ENCODE measurements around the gene SLC10A3. TPM values are rescaled to one million over a fixed set of nuclear protein-coding genes. Genes with fewer than 3 reads are reported as not detected.
A peak's percentile ranks its signal among the peaks of the same experiment; 100 is the strongest.
"Not testable (repeated sequence)": the region's sequence is repeated elsewhere in the genome, so short reads cannot be mapped to it uniquely, and the experiment has no call there.

Gene SLC10A3
- total RNA-seq, 2 donors from 2014 or later = 26.7 to 55.5 TPM

GRCh38 chrX:154502098-154502497, 11.7 kb upstream of the SLC10A3 start:
- H3K27me3 ChIP-seq (replicated peaks; ENCODE audit: insufficient read depth) = no peaks in the 10 kb centered on the region
- ATAC-seq (ENCODE audit: insufficient number of reproducible peaks, low FRiP score, low read depth) (no peak), DNase-seq (ENCODE audit: low spot score) (no peak)
- no peak for TF ChIP-seq CTCF (IDR thresholded peaks at IDR 0.05)
- peaks cover 1% of the 10 kb centered on the region for H3K36me3 ChIP-seq
- no peak overlapping the region for H3K4me3 ChIP-seq
- no peaks in the 10 kb centered on the region for H3K9me3 ChIP-seq
- peaks cover 0 to 6% of the 10 kb centered on the region in 2 donors for H3K4me1 ChIP-seq (ENCODE audit: control insufficient read depth in 1 of 2, low read depth in 2 of 2)
- no peak overlapping the region for H3K27ac ChIP-seq

- DNase-seq (ENCODE audit: low spot score); H3K27me3 ChIP-seq (replicated peaks; ENCODE audit: insufficient read depth); ATAC-seq (ENCODE audit: insufficient number of reproducible peaks, low FRiP score, low read depth); H3K27ac ChIP-seq; H3K4me1 ChIP-seq (ENCODE audit: control insufficient read depth in 1 of 2, low read depth in 2 of 2); H3K4me3 ChIP-seq; H3K9me3 ChIP-seq; H3K36me3 ChIP-seq: not testable (repeated sequence)
Observed at GRCh38 chrX:154501423-154501822, 11.0 kb upstream of the SLC10A3 start.

GRCh38 chrX:154496591-154497137, 6.2 kb upstream of the SLC10A3 start:
- H3K27me3 ChIP-seq (replicated peaks; ENCODE audit: insufficient read depth); H3K4me3 ChIP-seq; H3K27ac ChIP-seq; H3K9me3 ChIP-seq; H3K36me3 ChIP-seq; H3K4me1 ChIP-seq (ENCODE audit: control insufficient read depth in 1 of 2, low read depth in 2 of 2); DNase-seq (ENCODE audit: low spot score); ATAC-seq (ENCODE audit: insufficient number of reproducible peaks, low FRiP score, low read depth): not testable (repeated sequence)

GRCh38 chrX:154495472-154495922, 5.1 kb upstream of the SLC10A3 start:
- no peak for TF ChIP-seq CTCF (IDR thresholded peaks at IDR 0.05)
- DNase-seq (ENCODE audit: low spot score) (no peak), ATAC-seq (ENCODE audit: insufficient number of reproducible peaks, low FRiP score, low read depth) (no peak)
- no peaks in the 10 kb centered on the region for H3K36me3 ChIP-seq
- H3K27me3 ChIP-seq (replicated peaks; ENCODE audit: insufficient read depth) = no peaks in the 10 kb centered on the region
- no peak overlapping the region for H3K4me3 ChIP-seq
- no peaks in the 10 kb centered on the region for H3K9me3 ChIP-seq
- no peak overlapping the region for H3K27ac ChIP-seq
- peaks cover 0 to 6% of the 10 kb centered on the region in 2 donors for H3K4me1 ChIP-seq (ENCODE audit: control insufficient read depth in 1 of 2, low read depth in 2 of 2)

GRCh38 chrX:154494715-154495114, 4.3 kb upstream of the SLC10A3 start:
- Histone ChIP-seq H3K4me3 (no peak overlapping the region), H3K4me1 (ENCODE audit: control insufficient read depth in 1 of 2, low read depth in 2 of 2) (peaks cover 0 to 4% of the 10 kb centered on the region in 2 donors), H3K27me3 (replicated peaks; ENCODE audit: insufficient read depth) (no peaks in the 10 kb centered on the region), H3K27ac (no peak overlapping the region), H3K9me3 (no peaks in the 10 kb centered on the region), H3K36me3 (no peaks in the 10 kb centered on the region)
- DNase-seq (ENCODE audit: low spot score) = no peak
- no peak for ATAC-seq (ENCODE audit: insufficient number of reproducible peaks, low FRiP score, low read depth)
- TF ChIP-seq CTCF (IDR thresholded peaks at IDR 0.05) = no peak

- Histone ChIP-seq H3K27me3 (replicated peaks; ENCODE audit: insufficient read depth) (no peaks in the 10 kb centered on the region), H3K4me1 (ENCODE audit: control insufficient read depth in 1 of 2, low read depth in 2 of 2) (peaks cover 3 to 37% of the 10 kb centered on the region in 2 donors), H3K27ac (peak overlapping the region; percentile 86 to 96), H3K4me3 (peak overlapping the region; percentile 81), H3K9me3 (no peaks in the 10 kb centered on the region), H3K36me3 (no peaks in the 10 kb centered on the region)
- DNase-seq (ENCODE audit: low spot score) (peak; percentile 15), ATAC-seq (ENCODE audit: insufficient number of reproducible peaks, low FRiP score, low read depth) (no peak)
- no peak for TF ChIP-seq CTCF (IDR thresholded peaks at IDR 0.05)
Observed at GRCh38 chrX:154490021-154490413, 412 bp downstream of the SLC10A3 start.

All from thoracic aorta (tissue), 2 donors.